Prostate gland (tissue), 2 donors: Measurements from ENCODE around the gene FGFBP3. TPM values are rescaled to one million over a fixed set of nuclear protein-coding genes. Genes with fewer than 3 reads are reported as not detected.
A peak's percentile ranks its signal among the peaks of the same experiment; 100 is the strongest.

Source experiments
- DNase-seq: peaks from one replicate; pipeline ENCODE4 v3.0.0-alpha.2; 2019; ENCODE audit warnings: low spot score
- H3K27ac ChIP-seq, 2 donors: fragments of 200-600 bp; sonication (generic); 2 replicates each; pipeline ENCODE4 v1.5.1; 2017 to 2019
- H3K27me3 ChIP-seq: fragments of 200-600 bp; sonication (generic); replicated peaks from 2 replicates; pipeline ENCODE4 v1.5.1; 2019; ENCODE audit not compliant: insufficient read depth
- H3K36me3 ChIP-seq, 2 donors: fragments of 200-600 bp; sonication (generic); 1 replicate in 1 of 2; 2 replicates in 1 of 2; pipeline versions ENCODE4 v1.5.1 to v1.8.1; 2017 to 2019
- H3K4me1 ChIP-seq: fragments of 200-600 bp; sonication (generic); replicated peaks from 2 replicates; pipeline ENCODE4 v1.5.1; 2019
- H3K4me3 ChIP-seq, 2 donors: fragments of 200-600 bp; sonication (generic); 2 replicates each; pipeline ENCODE4 v1.5.1; 2017 to 2019
- H3K9me3 ChIP-seq: fragments of 200-600 bp; sonication (generic); 2 replicates; pipeline ENCODE4 v1.5.1; 2017
- POLR2A ChIP-seq: fragments of 450-650 bp; IDR thresholded peaks from one replicate; pipeline ENCODE4 v1.6.1; 2016; ENCODE audit warnings: antibody characterized with exemption, mild to moderate bottlenecking
- POLR2AphosphoS5 ChIP-seq: sonication (generic); formaldehyde crosslinking; IDR thresholded peaks from one replicate; pipeline ENCODE4 v1.6.1; 2017; ENCODE audit warnings: antibody characterized with exemption
- WGBS: methylation state at CpG from one replicate; pipeline ENCODE4 v1.1.5; 2018; 5-methylcytosine and 5-hydroxymethylcytosine counted together
- intact Hi-C: fragments of 100-400 bp; cut with DNase I; formaldehyde crosslinking; loops from one replicate; pipeline ENCODE4 v1.14.2; 2022
- total RNA-seq, 2 donors: library from RNA; depleted of rRNA; stranded (reverse); fragments of >200 nt; gene quantifications; one replicate each; pipeline ENCODE4 v1.1.0, GENCODE V29; 2016
- TF ChIP-seq, protein P1 (sequence below), 4 experiments: fragments of 200-600 bp in 2 of 4; fragments of 450-650 bp in 2 of 4; sonication (generic) in 2 of 4; IDR thresholded peaks; 1 replicate in 3 of 4; 2 replicates in 1 of 4; pipeline ENCODE4 v1.5.1; 2016 to 2019; ENCODE audit warnings: antibody characterized with exemption in 4 of 4, mild to moderate bottlenecking in 2 of 4, moderate library complexity in 2 of 4

The FGFBP3 gene
- total RNA-seq, 2 donors from 2014 or later: 2.3 to 3.4 TPM

DNA sequence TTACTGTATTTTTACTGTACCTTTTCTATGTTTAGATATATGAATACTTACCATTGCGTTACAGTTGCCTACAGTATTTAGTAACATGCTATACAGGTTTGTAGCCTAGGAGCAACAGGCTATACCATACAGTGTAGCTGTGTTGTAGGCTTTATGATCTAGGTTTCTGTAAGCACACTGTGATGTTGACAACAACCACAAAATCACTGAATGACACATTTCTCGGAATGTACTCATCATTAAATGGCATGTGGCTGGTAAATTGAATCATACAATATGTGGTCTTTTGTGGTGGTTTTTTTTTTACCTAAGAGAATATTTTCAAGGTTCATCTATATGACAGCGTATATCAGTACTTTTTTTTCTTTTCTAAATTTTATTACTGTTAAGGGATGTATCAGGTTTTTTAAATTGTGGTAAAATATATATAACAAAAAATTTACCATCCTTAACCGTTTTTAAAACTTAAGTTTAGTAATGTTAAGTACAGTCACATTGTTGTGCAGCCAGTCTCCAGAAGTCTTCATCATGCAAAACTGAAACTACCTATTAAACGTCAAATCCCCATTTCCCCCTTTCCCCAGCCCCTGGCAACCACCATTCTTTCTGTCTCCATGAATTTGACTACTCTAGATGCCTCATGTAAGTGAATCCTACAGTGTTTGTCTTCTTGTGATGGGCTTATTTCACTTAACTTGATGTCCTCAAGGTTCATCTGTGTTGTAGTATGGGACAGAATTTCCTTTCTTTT lies 35.8 kb upstream of the FGFBP3 start:
- DNase-seq: no peak
- intact Hi-C loops: no loop called here
- Histone ChIP-seq H3K4me3 (no peak overlapping the region), H3K9me3 (no peaks in the 10 kb centered on the region), H3K27me3 (no peaks in the 10 kb centered on the region), H3K36me3 (peaks cover 0 to 6% of the 10 kb centered on the region in 2 donors), H3K27ac (no peak overlapping the region), H3K4me1 (no peaks in the 10 kb centered on the region)
- WGBS: 90% methylated on average over 5 of the region's 5 CpGs
- TF ChIP-seq POLR2A (no peak), POLR2AphosphoS5 (no peak)
- TF ChIP-seq, protein P1, sequence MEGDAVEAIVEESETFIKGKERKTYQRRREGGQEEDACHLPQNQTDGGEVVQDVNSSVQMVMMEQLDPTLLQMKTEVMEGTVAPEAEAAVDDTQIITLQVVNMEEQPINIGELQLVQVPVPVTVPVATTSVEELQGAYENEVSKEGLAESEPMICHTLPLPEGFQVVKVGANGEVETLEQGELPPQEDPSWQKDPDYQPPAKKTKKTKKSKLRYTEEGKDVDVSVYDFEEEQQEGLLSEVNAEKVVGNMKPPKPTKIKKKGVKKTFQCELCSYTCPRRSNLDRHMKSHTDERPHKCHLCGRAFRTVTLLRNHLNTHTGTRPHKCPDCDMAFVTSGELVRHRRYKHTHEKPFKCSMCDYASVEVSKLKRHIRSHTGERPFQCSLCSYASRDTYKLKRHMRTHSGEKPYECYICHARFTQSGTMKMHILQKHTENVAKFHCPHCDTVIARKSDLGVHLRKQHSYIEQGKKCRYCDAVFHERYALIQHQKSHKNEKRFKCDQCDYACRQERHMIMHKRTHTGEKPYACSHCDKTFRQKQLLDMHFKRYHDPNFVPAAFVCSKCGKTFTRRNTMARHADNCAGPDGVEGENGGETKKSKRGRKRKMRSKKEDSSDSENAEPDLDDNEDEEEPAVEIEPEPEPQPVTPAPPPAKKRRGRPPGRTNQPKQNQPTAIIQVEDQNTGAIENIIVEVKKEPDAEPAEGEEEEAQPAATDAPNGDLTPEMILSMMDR (IDR thresholded peaks at IDR 0.05): no peak

DNA sequence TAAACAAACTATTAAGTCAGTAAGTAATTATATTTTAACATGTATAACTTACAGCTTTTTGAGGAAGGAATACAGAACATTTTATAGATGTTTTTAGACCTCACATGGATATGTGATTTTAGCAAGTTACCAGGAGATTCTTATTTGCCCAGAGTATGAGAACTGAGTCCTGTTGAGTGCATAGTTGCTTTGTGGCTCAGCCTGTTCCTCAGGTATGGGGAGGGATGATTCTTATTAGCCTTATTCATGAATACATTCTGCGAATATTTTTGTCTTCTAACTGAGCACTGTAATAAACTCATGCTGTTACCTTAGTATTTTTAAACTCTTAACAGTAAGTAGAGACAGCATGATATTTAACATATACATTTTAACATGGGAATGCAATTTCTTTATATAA lies 32.1 kb upstream of the FGFBP3 start:
- intact Hi-C loops: no loop called here

DNA sequence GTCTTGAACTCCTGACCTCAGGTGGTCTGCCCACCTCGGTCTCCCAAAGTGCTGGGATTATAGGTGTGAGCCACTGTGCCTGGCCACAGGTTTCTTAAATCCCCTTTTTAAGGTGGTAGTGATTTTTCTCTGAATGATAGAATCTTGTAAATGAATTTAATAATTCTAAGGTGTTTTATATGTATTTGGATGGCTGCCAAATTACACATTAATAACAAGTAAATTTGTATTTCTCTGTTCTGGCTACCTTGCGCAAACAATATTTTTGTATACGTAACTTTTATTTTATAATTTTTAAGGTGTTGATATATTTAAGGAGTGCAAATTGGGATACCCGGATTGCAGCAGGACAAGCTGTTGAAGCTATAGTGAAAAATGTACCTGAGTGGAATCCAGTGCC lies 30.4 kb upstream of the FGFBP3 start:
- peaks cover 0 to 4% of the 10 kb centered on the region in 2 donors for H3K36me3 ChIP-seq
- TF ChIP-seq, protein P1 (IDR thresholded peaks at IDR 0.05): no peak
- TF ChIP-seq POLR2AphosphoS5 (no peak), POLR2A (no peak)
- no peaks in the 10 kb centered on the region for H3K27me3 ChIP-seq
- no peaks in the 10 kb centered on the region for H3K9me3 ChIP-seq
- intact Hi-C loops: no loop called here
- 77% methylated on average over 4 of the region's 4 CpGs for WGBS
- H3K4me3 ChIP-seq: no peak overlapping the region
- no peak for DNase-seq
- H3K27ac ChIP-seq: no peak overlapping the region
- no peaks in the 10 kb centered on the region for H3K4me1 ChIP-seq

More for the DNA sequence above, 32.1 kb upstream of the FGFBP3 start:
- Histone ChIP-seq H3K4me1 (no peaks in the 10 kb centered on the region), H3K9me3 (no peaks in the 10 kb centered on the region), H3K36me3 (peaks cover 0 to 6% of the 10 kb centered on the region in 2 donors), H3K27ac (no peak overlapping the region), H3K4me3 (no peak overlapping the region), H3K27me3 (no peaks in the 10 kb centered on the region)
- no peak for DNase-seq
- WGBS: 52% methylated on average over 1 of the region's 1 CpG
- TF ChIP-seq POLR2AphosphoS5 (no peak), POLR2A (no peak)
- TF ChIP-seq, protein P1 (IDR thresholded peaks at IDR 0.05): no peak

DNA sequence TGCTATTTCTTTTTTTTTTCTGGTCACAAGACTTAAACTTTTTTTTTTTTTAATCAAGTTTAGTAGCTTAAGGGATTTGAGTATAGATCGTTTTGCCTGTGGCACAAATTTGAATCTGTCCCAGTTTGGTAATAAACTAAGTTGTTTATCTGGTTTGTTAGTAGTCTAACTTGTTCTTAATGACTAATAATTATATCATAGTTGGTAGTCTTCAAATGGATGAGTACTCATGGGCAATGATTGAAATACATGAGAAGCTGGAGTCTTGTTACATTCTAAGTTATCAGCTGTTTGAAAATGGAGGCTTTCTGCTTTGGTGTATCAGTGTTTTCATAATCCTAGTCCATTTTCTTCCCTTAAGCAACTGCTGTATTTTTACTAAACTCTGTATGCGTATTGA lies 26.6 kb upstream of the FGFBP3 start:
- DNase-seq: no peak
- H3K4me3 ChIP-seq: no peak overlapping the region
- intact Hi-C loops: no loop called here
- TF ChIP-seq POLR2A (no peak), POLR2AphosphoS5 (no peak)
- TF ChIP-seq, protein P1 (IDR thresholded peaks at IDR 0.05): no peak
- 86% methylated on average over 2 of the region's 2 CpGs for WGBS
- H3K27ac ChIP-seq: no peak overlapping the region
- no peaks in the 10 kb centered on the region for H3K36me3 ChIP-seq
- no peaks in the 10 kb centered on the region for H3K27me3 ChIP-seq
- no peaks in the 10 kb centered on the region for H3K9me3 ChIP-seq
- peaks cover 5% of the 10 kb centered on the region for H3K4me1 ChIP-seq

DNA sequence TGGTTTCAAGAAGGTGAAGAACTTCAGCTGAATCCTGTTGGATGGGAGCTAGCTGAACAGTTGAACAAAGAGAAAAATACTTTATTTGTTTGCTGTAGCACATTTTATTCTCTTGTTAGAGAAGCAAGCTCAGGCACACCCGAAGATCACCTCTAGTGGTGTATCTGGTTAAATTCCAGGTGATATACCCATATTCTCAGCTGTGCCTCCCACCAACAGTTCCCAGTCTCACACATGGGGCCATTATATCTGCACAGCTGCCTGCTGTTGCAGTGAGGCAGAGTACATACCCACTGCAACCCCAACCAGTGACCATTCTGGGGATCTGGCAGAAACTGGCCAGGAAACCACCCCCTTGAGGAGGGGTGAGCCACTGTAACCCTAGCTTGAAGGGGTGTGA lies 23.5 kb upstream of the FGFBP3 start:
- WGBS: 17% methylated on average over 1 of the region's 1 CpG
- TF ChIP-seq POLR2A (no peak), POLR2AphosphoS5 (no peak)
- TF ChIP-seq, protein P1 (IDR thresholded peaks at IDR 0.05): no peak
- Histone ChIP-seq H3K9me3 (no peaks in the 10 kb centered on the region), H3K36me3 (no peaks in the 10 kb centered on the region), H3K27me3 (no peaks in the 10 kb centered on the region), H3K4me3 (no peak overlapping the region), H3K27ac (peak overlapping the region in 1 of 2 donors; percentile 8), H3K4me1 (peaks cover 5% of the 10 kb centered on the region)
- intact Hi-C loops: no loop called here
- DNase-seq: no peak
